Left forelimb (tissue), 1 donor: Measurements from ENCODE around the gene TXNDC17.
"Not testable (repeated sequence)": the region's sequence is repeated elsewhere in the genome, so short reads cannot be mapped to it uniquely, and the experiment has no call there.

ENCODE experiments used
- DNase-seq: peaks from one replicate; pipeline ENCODE4 v3.0.0-alpha.2; 2018; ENCODE audit warnings: low spot score

The TXNDC17 gene

GRCh38 chr17:6637458-6637840 is 3.4 kb upstream of the TXNDC17 start:
- no peak for DNase-seq

- DNase-seq, result no peak
Measured at GRCh38 chr17:6638046-6638908, 2.6 kb upstream of the TXNDC17 start.

GRCh38 chr17:6639014-6639585 is 1.8 kb upstream of the TXNDC17 start:
- no peak for DNase-seq

- peak; percentile 84 for DNase-seq
Measured at GRCh38 chr17:6639586-6640535, 999 bp upstream of the TXNDC17 start.

GRCh38 chr17:6641247-6641863 is 495 bp downstream of the TXNDC17 start:
- DNase-seq, result no peak

GRCh38 chr17:6642592-6642991 is 1.7 kb downstream of the TXNDC17 start:
- no peak for DNase-seq

- no peak for DNase-seq
Measured at GRCh38 chr17:6643451-6644125, 2.7 kb downstream of the TXNDC17 start.

- DNase-seq, result no peak
Measured at GRCh38 chr17:6648181-6648580, 7.3 kb downstream of the TXNDC17 start.

- peak; percentile 98 for DNase-seq
Measured at GRCh38 chr17:6651354-6651918, 10.6 kb downstream of the TXNDC17 start, which contains the start of the genes C17orf100 and MED31. Gene C17orf100 (plus strand): TSS chr17:6651762. CDS start chr17:6651914, 152 bp downstream. Gene MED31 (minus strand): TSS chr17:6651605. CDS start chr17:6651528, 77 bp downstream.

GRCh38 chr17:6651919-6652452 is 11.1 kb downstream of the TXNDC17 start:
- no peak for DNase-seq

GRCh38 chr17:6654841-6655731 is 14.2 kb downstream of the TXNDC17 start:
- DNase-seq, result no peak

- DNase-seq, result not testable (repeated sequence)
Measured at GRCh38 chr17:6655732-6656361, 15.0 kb downstream of the TXNDC17 start.

- not testable (repeated sequence) for DNase-seq
Measured at GRCh38 chr17:6656797-6657632, 16.2 kb downstream of the TXNDC17 start.

GRCh38 chr17:6657633-6658287 is 16.9 kb downstream of the TXNDC17 start:
- no peak for DNase-seq

GRCh38 chr17:6658411-6658810 is 17.6 kb downstream of the TXNDC17 start:
- not testable (repeated sequence) for DNase-seq

GRCh38 chr17:6660101-6660500 is 19.2 kb downstream of the TXNDC17 start:
- no peak for DNase-seq

GRCh38 chr17:6660805-6661463 is 20.1 kb downstream of the TXNDC17 start:
- DNase-seq, result no peak
